CD4-positive, alpha-beta memory T cell (primary cell): ENCODE data around the gene CABLES1. TPM values are rescaled to one million over a fixed set of nuclear protein-coding genes. Genes with fewer than 3 reads are reported as not detected.

ENCODE experiments used
- CTCF ChIA-PET: fragments of 350-600 bp; sonication (Branson Sonifier 250); formaldehyde crosslinking; loops from one replicate; lab custom pipeline; 2021; ENCODE audit warnings: inconsistent platforms; ENCODE audit not compliant: partially characterized antibody; lab: Charles Lee
- POLR2A ChIA-PET: fragments of 350-600 bp; sonication (Branson Sonifier 250); formaldehyde crosslinking; loops from one replicate; lab custom pipeline; 2021; ENCODE audit not compliant: partially characterized antibody; lab: Charles Lee
- DNase-seq, 5 donors: peaks; one replicate each; pipeline versions ENCODE4 v3.0.0 to v3.0.0-alpha.2; 2020 to 2022; ENCODE audit warnings: mixed read lengths in 1 of 5
- H3K27ac ChIP-seq: one replicate; pipeline ENCODE4 v1.7.0; 2013; ENCODE audit warnings: low read depth, low read length
- H3K27me3 ChIP-seq: 2 replicates; pipeline ENCODE4 v1.7.0; 2013; ENCODE audit warnings: mild to moderate bottlenecking, low read length, moderate library complexity; ENCODE audit not compliant: insufficient read depth
- H3K36me3 ChIP-seq: 2 replicates; pipeline ENCODE4 v1.7.0; 2013; ENCODE audit warnings: mild to moderate bottlenecking, low read length, moderate library complexity; ENCODE audit not compliant: insufficient read depth
- H3K4me1 ChIP-seq: 2 replicates; pipeline ENCODE4 v1.7.0; 2013; ENCODE audit warnings: mild to moderate bottlenecking, low read length, moderate library complexity; ENCODE audit not compliant: insufficient read depth
- H3K4me3 ChIP-seq, 2 donors: one replicate each; pipeline ENCODE4 v1.7.0; 2013; ENCODE audit warnings: low read length in 2 of 2, mild to moderate bottlenecking in 1 of 2
- H3K9me3 ChIP-seq, 2 donors: one replicate each; pipeline ENCODE4 v1.7.0; 2013; ENCODE audit warnings: low read length in 2 of 2, control low read depth in 1 of 2; ENCODE audit not compliant: control insufficient read depth in 1 of 2
- H3K27ac Mint-ChIP-seq, 7 donors: one replicate each; pipeline ENCODE4 v1.8.0; 2020 to 2021; ENCODE audit warnings: mixed read lengths in 7 of 7, mild to moderate bottlenecking in 6 of 7, inconsistent platforms in 3 of 7, moderate library complexity in 3 of 7
- H3K27me3 Mint-ChIP-seq, 2 donors: one replicate each; pipeline ENCODE4 v1.8.0; 2020 to 2021; ENCODE audit warnings: mixed read lengths in 2 of 2
- H3K36me3 Mint-ChIP-seq, 2 donors: one replicate each; pipeline ENCODE4 v1.8.0; 2020 to 2021; ENCODE audit warnings: mixed read lengths in 2 of 2, inconsistent platforms in 1 of 2, mild to moderate bottlenecking in 1 of 2
- H3K4me1 Mint-ChIP-seq, 4 donors: one replicate each; pipeline ENCODE4 v1.8.0; 2020 to 2021; ENCODE audit warnings: mixed read lengths in 4 of 4, mild to moderate bottlenecking in 1 of 4
- H3K4me3 Mint-ChIP-seq, 8 donors: one replicate each; pipeline ENCODE4 v1.8.0; 2020 to 2021; ENCODE audit warnings: mixed read lengths in 8 of 8, mild to moderate bottlenecking in 7 of 8, moderate library complexity in 6 of 8, inconsistent platforms in 3 of 8
- H3K9me3 Mint-ChIP-seq, 8 donors: one replicate each; pipeline ENCODE4 v1.8.0; 2020 to 2021; ENCODE audit warnings: mixed read lengths in 8 of 8, mild to moderate bottlenecking in 5 of 8, inconsistent platforms in 3 of 8, moderate library complexity in 1 of 8
- intact Hi-C: fragments of 100-400 bp; cut with micrococcal nuclease; formaldehyde crosslinking; loops from one replicate; pipeline ENCODE4 v1.15.1; 2023
- polyA plus RNA-seq, 2 donors: library from polyadenylated mRNA; unstranded; fragments of 300-500 nt; fragmentation: Illumina TruSeq; gene quantifications; one replicate each; pipeline ENCODE4 v1.2.3, GENCODE V29; 2021
- total RNA-seq, 2 experiments: library from RNA; stranded (reverse); gene quantifications; one replicate each; pipeline ENCODE4 v1.2.3, GENCODE V29; 2021

The CABLES1 gene
- total and polyA plus RNA-seq, 4 experiments from 2014 or later, result 0.15 TPM; not detected in 3

DNA sequence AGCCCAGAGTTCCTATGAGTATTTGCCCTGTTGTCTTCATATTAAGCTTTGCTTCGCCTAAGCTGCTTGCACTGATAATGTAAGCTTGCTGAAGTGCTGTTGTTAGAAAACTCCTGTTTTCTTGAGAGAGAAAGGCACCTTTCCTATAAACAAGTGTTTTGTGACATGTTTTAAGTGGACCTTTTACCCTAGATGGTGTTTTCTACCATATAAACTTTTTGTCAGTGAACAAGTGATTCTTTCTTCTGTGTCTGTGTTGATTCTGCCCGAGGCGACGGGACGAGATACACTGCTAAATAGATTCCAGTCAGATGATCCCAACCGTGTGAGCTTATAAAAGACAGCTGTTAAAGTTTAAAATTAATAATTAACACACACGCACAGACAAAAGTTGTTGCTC lies 24.1 kb downstream of the CABLES1 start:
- no peaks in the 10 kb centered on the region for H3K9me3 ChIP-seq
- no peak overlapping the region for H3K27ac ChIP-seq
- no peaks in the 10 kb centered on the region for H3K36me3 ChIP-seq
- H3K27me3 Mint-ChIP-seq, result peaks cover 0 to 6% of the 10 kb centered on the region in 2 donors
- POLR2A ChIA-PET, result no interaction called here
- H3K4me3 ChIP-seq, result no peak overlapping the region
- no peak overlapping the region for H3K27ac Mint-ChIP-seq
- peaks cover 0 to 2% (median 0%) of the 10 kb centered on the region in 8 donors for H3K9me3 Mint-ChIP-seq
- no peaks in the 10 kb centered on the region for H3K4me1 Mint-ChIP-seq
- H3K4me1 ChIP-seq, result no peaks in the 10 kb centered on the region
- no peaks in the 10 kb centered on the region for H3K36me3 Mint-ChIP-seq
- intact Hi-C loops, result no loop called here
- no peak overlapping the region for H3K4me3 Mint-ChIP-seq
- no peaks in the 10 kb centered on the region for H3K27me3 ChIP-seq
- CTCF ChIA-PET, result no interaction called here
- no peak for DNase-seq

DNA sequence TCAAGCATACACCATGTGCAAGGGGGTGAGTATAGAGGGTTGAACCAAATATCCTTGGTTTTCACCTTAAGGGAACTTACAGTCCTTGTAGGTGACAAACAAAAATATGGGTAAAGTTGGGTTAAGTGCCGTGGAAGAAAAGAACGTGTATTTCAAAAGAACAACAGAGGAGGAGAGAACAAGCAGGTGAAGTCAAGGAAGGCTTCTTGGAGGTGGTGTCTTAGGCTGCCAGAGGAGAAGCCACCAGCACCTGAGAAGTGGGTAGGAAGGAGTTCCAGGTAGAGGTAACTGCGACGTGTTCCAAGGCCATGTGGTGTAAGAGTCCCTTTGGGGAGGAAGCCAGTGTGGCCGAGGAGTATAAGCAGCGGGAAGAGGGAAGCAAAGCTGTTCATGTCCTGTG lies 27.2 kb downstream of the CABLES1 start:
- Histone ChIP-seq H3K4me3 (no peak overlapping the region), H3K9me3 (no peaks in the 10 kb centered on the region), H3K27ac (no peak overlapping the region), H3K4me1 (no peaks in the 10 kb centered on the region), H3K27me3 (no peaks in the 10 kb centered on the region), H3K36me3 (no peaks in the 10 kb centered on the region)
- Mint-ChIP-seq H3K27me3 (peaks cover 1 to 8% of the 10 kb centered on the region in 2 donors), H3K9me3 (no peaks in the 10 kb centered on the region), H3K27ac (peak overlapping the region in 2 of 7 donors; percentile 8 to 18), H3K4me1 (no peaks in the 10 kb centered on the region), H3K4me3 (no peak overlapping the region), H3K36me3 (no peaks in the 10 kb centered on the region)
- ChIA-PET POLR2A (no interaction called here), CTCF (no interaction called here)
- intact Hi-C loops, result no loop called here
- no peak for DNase-seq

DNA sequence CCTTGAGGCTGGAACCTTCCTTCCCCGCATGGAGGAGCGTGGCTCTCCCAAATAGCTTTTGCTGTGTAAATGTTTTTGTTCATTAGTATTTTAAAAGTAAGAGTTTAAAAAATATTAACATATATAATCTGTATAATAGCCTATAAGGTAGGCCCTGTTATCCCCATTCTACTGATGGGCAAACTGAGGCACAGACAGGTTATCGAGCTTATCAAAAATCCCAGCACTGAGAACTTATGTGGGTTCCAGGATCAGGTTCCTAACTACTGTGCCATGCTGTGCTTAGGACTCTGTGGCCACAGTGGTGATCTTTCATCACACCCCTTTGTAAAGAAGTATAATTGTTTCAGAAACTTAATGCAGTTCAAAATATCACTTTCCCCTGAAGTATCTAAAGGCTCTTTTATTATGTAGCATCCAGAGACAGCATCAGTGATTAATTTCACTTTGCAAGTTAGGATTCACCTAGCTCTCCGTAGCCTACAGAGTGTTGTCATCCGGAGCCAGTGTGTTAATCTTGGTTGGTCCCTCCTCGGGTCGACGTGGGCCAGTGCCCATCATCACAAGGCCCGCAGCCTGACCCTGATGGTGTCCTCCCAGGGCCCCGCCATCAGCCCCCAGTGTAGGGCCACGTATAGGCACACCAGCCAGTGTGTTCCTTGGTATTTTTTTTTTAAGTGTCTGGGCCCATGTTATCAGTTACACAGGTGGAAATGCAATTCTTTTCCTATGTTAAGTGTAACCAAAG lies 28.7 kb downstream of the CABLES1 start:
- Histone ChIP-seq H3K9me3 (no peaks in the 10 kb centered on the region), H3K27ac (no peak overlapping the region), H3K4me1 (no peaks in the 10 kb centered on the region), H3K27me3 (no peaks in the 10 kb centered on the region), H3K4me3 (no peak overlapping the region), H3K36me3 (no peaks in the 10 kb centered on the region)
- ChIA-PET CTCF (no interaction called here), POLR2A (no interaction called here)
- Mint-ChIP-seq H3K4me3 (no peak overlapping the region), H3K36me3 (no peaks in the 10 kb centered on the region), H3K9me3 (no peaks in the 10 kb centered on the region), H3K27me3 (peaks cover 2 to 13% of the 10 kb centered on the region in 2 donors), H3K27ac (no peak overlapping the region), H3K4me1 (no peaks in the 10 kb centered on the region)
- intact Hi-C loops, result no loop called here
- DNase-seq, result no peak

DNA sequence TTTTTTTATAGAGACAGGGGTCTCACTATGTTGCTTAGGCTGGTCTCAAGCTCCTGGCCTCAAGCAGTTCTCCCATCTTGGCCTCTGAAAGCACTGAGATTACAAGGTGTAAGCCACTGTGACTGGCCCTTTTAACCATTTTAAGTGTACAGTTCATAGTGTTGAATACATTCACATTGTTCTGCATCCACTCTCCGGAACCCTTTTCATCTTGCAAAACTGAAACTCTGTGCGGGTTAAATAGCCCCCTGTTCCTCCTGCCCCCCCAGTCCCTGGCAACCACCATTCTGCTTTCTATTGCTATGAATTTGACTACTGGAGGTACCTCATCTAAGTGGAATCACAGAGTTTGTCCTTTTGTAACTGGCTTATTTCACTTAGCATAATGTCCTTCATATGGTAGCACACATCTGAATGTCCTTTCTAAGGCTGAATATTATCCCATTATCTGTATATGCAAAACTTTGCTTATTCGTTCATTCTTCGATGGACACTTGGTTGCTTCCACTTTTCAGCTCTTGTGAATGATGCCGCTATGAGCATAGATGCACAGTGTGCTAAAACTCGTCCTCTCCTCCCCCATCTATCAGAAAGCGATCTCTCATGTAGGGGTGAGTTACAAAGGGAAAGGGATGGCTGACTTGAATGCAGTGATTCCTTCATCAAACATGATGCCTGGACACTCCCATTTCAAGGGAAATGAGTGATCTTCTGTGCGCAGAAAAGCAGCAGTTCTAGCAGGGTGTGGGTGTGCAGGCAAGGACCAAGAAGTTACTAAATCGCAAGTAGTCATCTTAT lies 30.2 kb downstream of the CABLES1 start:
- Histone ChIP-seq H3K4me1 (no peaks in the 10 kb centered on the region), H3K27ac (no peak overlapping the region), H3K27me3 (no peaks in the 10 kb centered on the region), H3K4me3 (no peak overlapping the region), H3K36me3 (no peaks in the 10 kb centered on the region), H3K9me3 (no peaks in the 10 kb centered on the region)
- ChIA-PET POLR2A (no interaction called here), CTCF (no interaction called here)
- Mint-ChIP-seq H3K4me1 (no peaks in the 10 kb centered on the region), H3K9me3 (no peaks in the 10 kb centered on the region), H3K27ac (no peak overlapping the region), H3K27me3 (peaks cover 2 to 15% of the 10 kb centered on the region in 2 donors), H3K4me3 (no peak overlapping the region), H3K36me3 (no peaks in the 10 kb centered on the region)
- DNase-seq, result no peak
- intact Hi-C loops, result no loop called here

DNA sequence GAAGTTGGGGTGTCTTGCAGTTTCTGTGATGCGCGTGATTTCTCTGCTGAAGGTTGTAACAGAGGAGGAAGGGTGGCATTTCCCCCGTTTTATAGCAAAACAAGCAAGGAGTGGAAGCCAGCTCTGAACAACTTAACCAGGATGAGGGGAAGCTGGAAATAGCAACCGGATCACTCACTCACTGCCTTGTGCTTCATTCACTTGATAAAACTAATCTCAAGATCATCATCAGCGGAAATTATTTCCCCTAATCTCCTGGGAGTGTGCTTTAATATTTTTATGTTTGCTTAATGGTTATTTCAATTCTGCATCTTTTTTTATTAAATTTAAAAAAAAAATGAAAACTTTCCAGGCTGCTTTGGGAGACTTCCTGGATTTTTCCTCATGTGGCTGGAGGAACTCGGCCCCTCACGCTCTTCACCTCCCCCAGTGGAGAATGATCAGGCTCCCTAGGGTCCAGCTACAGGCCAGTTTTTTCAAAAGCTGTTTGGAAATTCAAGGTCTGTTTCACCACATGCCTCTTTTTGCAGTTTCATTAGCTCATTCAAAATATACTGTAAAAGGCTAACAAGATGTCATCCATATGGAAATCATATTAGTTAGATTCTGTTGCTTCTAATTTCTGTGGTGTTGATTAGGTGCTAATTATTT lies 31.7 kb downstream of the CABLES1 start:
- ChIA-PET CTCF (no interaction called here), POLR2A (no interaction called here)
- Mint-ChIP-seq H3K4me1 (no peaks in the 10 kb centered on the region), H3K36me3 (no peaks in the 10 kb centered on the region), H3K27me3 (peaks cover 2 to 15% of the 10 kb centered on the region in 2 donors), H3K4me3 (no peak overlapping the region), H3K9me3 (no peaks in the 10 kb centered on the region), H3K27ac (no peak overlapping the region)
- H3K36me3 ChIP-seq, result no peaks in the 10 kb centered on the region
- no peak for DNase-seq
- H3K27ac ChIP-seq, result no peak overlapping the region
- intact Hi-C loops, result no loop called here
- no peaks in the 10 kb centered on the region for H3K9me3 ChIP-seq
- H3K4me3 ChIP-seq, result no peak overlapping the region
- no peaks in the 10 kb centered on the region for H3K27me3 ChIP-seq
- H3K4me1 ChIP-seq, result no peaks in the 10 kb centered on the region

DNA sequence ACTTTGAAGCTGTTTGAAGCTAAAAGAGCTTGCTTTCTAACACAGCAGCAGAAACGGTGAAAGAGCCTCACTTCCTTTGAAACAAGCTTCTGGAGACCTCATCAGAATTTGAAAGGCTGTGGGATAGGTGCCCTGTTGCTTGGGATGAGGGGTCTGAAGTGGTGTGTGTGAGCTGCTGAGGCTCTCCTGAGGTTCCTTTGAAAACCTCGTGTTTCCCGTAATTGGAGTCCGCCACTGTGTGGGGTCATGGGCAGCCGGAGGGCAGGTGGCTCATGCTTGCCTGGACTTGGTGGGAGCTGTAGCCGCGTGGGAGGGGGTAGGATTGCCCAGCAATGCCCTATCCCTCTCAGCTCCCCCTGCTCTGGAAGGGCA lies 34.4 kb downstream of the CABLES1 start:
- Mint-ChIP-seq H3K36me3 (no peaks in the 10 kb centered on the region), H3K4me1 (no peaks in the 10 kb centered on the region), H3K27ac (no peak overlapping the region), H3K9me3 (no peaks in the 10 kb centered on the region), H3K27me3 (peaks cover 5 to 9% of the 10 kb centered on the region in 2 donors), H3K4me3 (no peak overlapping the region)
- H3K27ac ChIP-seq, result no peak overlapping the region
- no peaks in the 10 kb centered on the region for H3K9me3 ChIP-seq
- H3K36me3 ChIP-seq, result no peaks in the 10 kb centered on the region
- POLR2A ChIA-PET, result no interaction called here
- no peak for DNase-seq
- no peaks in the 10 kb centered on the region for H3K4me1 ChIP-seq
- no peaks in the 10 kb centered on the region for H3K27me3 ChIP-seq
- H3K4me3 ChIP-seq, result no peak overlapping the region
- intact Hi-C loops, result no loop called here
- CTCF ChIA-PET, result no interaction called here

DNA sequence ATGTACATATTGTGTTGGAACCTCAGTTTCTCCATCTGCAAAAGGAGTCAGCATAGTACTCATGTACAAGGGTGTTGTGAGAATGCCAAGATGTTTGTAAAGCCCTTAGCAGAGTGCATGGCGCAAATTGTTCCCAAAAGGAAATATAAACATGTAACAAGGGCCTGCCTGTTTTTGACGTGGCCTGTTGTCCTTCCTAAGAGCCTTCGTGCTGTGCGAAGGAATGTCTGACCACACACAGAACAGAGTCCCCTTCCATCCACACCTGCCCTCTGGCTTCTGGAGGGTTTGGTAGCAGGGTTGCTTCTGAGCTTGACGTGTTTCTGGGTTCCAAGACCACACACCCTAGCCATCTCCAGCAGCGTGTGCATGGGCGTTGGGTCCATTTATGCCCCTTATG lies 34.9 kb downstream of the CABLES1 start:
- H3K9me3 Mint-ChIP-seq, result no peaks in the 10 kb centered on the region
- ChIA-PET POLR2A (no interaction called here), CTCF (no interaction called here)
- H3K4me3 Mint-ChIP-seq, result no peak overlapping the region
- Histone ChIP-seq H3K4me3 (no peak overlapping the region), H3K4me1 (no peaks in the 10 kb centered on the region), H3K9me3 (no peaks in the 10 kb centered on the region), H3K27me3 (no peaks in the 10 kb centered on the region), H3K36me3 (no peaks in the 10 kb centered on the region), H3K27ac (no peak overlapping the region)
- H3K27me3 Mint-ChIP-seq, result peaks cover 5 to 9% of the 10 kb centered on the region in 2 donors
- no peaks in the 10 kb centered on the region for H3K4me1 Mint-ChIP-seq
- H3K27ac Mint-ChIP-seq, result no peak overlapping the region
- intact Hi-C loops, result no loop called here
- H3K36me3 Mint-ChIP-seq, result no peaks in the 10 kb centered on the region
- no peak for DNase-seq
